SK-N-SH (cell line): Measurements from ENCODE around the gene KAT2A.

ENCODE experiments used
- CTCF ChIP-seq: fragments of 200-600 bp; sonication (generic); IDR thresholded peaks from 2 replicates; pipeline ENCODE4 v1.6.1; 2017; ENCODE audit warnings: antibody characterized with exemption, mild to moderate bottlenecking, moderate library complexity
- EP300 ChIP-seq, 2 experiments: IDR thresholded peaks; 2 replicates each; pipeline versions ENCODE4 v1.4.0 to v1.6.1; 2012; ENCODE audit warnings: borderline replicate concordance in 1 of 2, low read depth in 1 of 2, low read length in 1 of 2
- MXI1 ChIP-seq: IDR thresholded peaks from 2 replicates; pipeline ENCODE4 v1.6.1; 2012; ENCODE audit warnings: mild to moderate bottlenecking, low read depth, low read length, improper control_type of control experiment
- NFIC ChIP-seq: IDR thresholded peaks from 2 replicates; pipeline ENCODE4 v1.4.0; 2012; ENCODE audit warnings: borderline replicate concordance
- RFX5 ChIP-seq: IDR thresholded peaks from 2 replicates; pipeline ENCODE4 v1.6.1; 2012; ENCODE audit warnings: mild to moderate bottlenecking, improper control_type of control experiment, low read length
- TEAD4 ChIP-seq: IDR thresholded peaks from 2 replicates; pipeline ENCODE4 v1.4.0; 2012; ENCODE audit warnings: mild to moderate bottlenecking, borderline replicate concordance; ENCODE audit not compliant: insufficient read depth
- YY1 ChIP-seq: IDR thresholded peaks from 2 replicates; pipeline ENCODE4 v1.4.0; 2012; ENCODE audit warnings: low read depth, mild to moderate bottlenecking
- TF ChIP-seq, protein P1 (sequence below): IDR thresholded peaks from 2 replicates; pipeline ENCODE4 v1.4.0; 2012; ENCODE audit warnings: low read depth
- TF ChIP-seq, protein P2 (sequence below): fragments of 150-350 bp; IDR thresholded peaks from 2 replicates; pipeline ENCODE4 v1.6.1; 2017; ENCODE audit warnings: antibody characterized with exemption, low read length, low read depth, borderline replicate concordance

- no peak for TF ChIP-seq NFIC
- no peak for TF ChIP-seq TEAD4
- TF ChIP-seq MXI1: no peak
- no peak for TF ChIP-seq EP300 (IDR thresholded peaks at IDR 0.05; ENCODE audit: borderline replicate concordance in 1 of 2, low read depth in 1 of 2, low read length in 1 of 2)
- TF ChIP-seq YY1: no peak
- TF ChIP-seq, protein P1, sequence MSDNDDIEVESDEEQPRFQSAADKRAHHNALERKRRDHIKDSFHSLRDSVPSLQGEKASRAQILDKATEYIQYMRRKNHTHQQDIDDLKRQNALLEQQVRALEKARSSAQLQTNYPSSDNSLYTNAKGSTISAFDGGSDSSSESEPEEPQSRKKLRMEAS: no peak
- TF ChIP-seq CTCF: no peak
- TF ChIP-seq, protein P2, sequence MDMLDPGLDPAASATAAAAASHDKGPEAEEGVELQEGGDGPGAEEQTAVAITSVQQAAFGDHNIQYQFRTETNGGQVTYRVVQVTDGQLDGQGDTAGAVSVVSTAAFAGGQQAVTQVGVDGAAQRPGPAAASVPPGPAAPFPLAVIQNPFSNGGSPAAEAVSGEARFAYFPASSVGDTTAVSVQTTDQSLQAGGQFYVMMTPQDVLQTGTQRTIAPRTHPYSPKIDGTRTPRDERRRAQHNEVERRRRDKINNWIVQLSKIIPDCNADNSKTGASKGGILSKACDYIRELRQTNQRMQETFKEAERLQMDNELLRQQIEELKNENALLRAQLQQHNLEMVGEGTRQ: no peak
- no peak for TF ChIP-seq RFX5
These were observed 9.9 kb downstream of the KAT2A start for GRCh38 chr17:42111265-42111636.
